Adrenal gland (tissue), 12 donors: ENCODE results near the gene NFATC4. TPM values are rescaled to one million over a fixed set of nuclear protein-coding genes. Genes with fewer than 3 reads are reported as not detected.
A peak's percentile ranks its signal among the peaks of the same experiment; 100 is the strongest.

Experiments used
- DNase-seq, 7 donors: peaks; one replicate each; pipeline ENCODE4 v3.0.0-alpha.2; 2019 to 2020
- H3K27ac ChIP-seq, 5 donors: fragments of 200-600 bp; sonication (generic) in 4 of 5; 1 replicate in 3 of 5; 2 replicates in 2 of 5; pipeline versions ENCODE4 v1.5.1 to v1.8.0; 2016 to 2020; ENCODE audit warnings: mild to moderate bottlenecking in 1 of 5
- H3K27me3 ChIP-seq: fragments of 200-600 bp; 2 replicates; pipeline ENCODE4 v1.8.0; 2021
- H3K36me3 ChIP-seq, 2 donors: fragments of 200-600 bp; replicated peaks in 1 of 2; 1 replicate in 1 of 2; 2 replicates in 1 of 2; pipeline versions ENCODE4 v1.5.1 to v1.8.0; 2018 to 2022
- H3K4me1 ChIP-seq, 2 donors: fragments of 200-600 bp; replicated peaks in 1 of 2; 1 replicate in 1 of 2; 2 replicates in 1 of 2; pipeline versions ENCODE4 v1.5.1 to v1.8.0; 2018 to 2021
- H3K4me3 ChIP-seq, 4 donors: fragments of 200-600 bp; sonication (generic) in 3 of 4; one replicate each; pipeline ENCODE4 v1.5.1; 2016 to 2018
- H3K9me3 ChIP-seq, 3 donors: fragments of 200-600 bp; sonication (generic) in 1 of 3; replicated peaks in 1 of 3; 1 replicate in 2 of 3; 2 replicates in 1 of 3; pipeline versions ENCODE4 v1.5.1 to v1.8.0; 2016 to 2021
- CTCF ChIP-seq, 6 experiments: fragments of 450-650 bp in 4 of 6; fragments of 200-600 bp in 2 of 6; sonication (generic) in 1 of 6; IDR thresholded peaks; 1 replicate in 5 of 6; 2 replicates in 1 of 6; pipeline versions ENCODE4 v1.5.1 to v1.8.0; 2016 to 2021; ENCODE audit warnings: antibody characterized with exemption in 6 of 6, mild to moderate bottlenecking in 2 of 6, moderate library complexity in 1 of 6
- POLR2A ChIP-seq, 2 donors: fragments of 450-650 bp; IDR thresholded peaks; one replicate each; pipeline ENCODE4 v1.6.1; 2017; ENCODE audit warnings: antibody characterized with exemption in 2 of 2, mild to moderate bottlenecking in 2 of 2, moderate library complexity in 1 of 2
- WGBS, 4 donors: extraction: QIAGEN DNeasy Blood & Tissue Kit in 2 of 4; methylation state at CpG; one replicate each; pipeline versions ENCODE4 v1.1.5 to v1.1.7; 2013 to 2017; 5-methylcytosine and 5-hydroxymethylcytosine counted together
- intact Hi-C, 2 donors: fragments of 100-400 bp; cut with DNase I; formaldehyde crosslinking; loops; one replicate each; pipeline versions ENCODE4 v1.14.1 to v1.15.0; 2022 to 2023
- polyA plus RNA-seq, 3 donors: library from polyadenylated mRNA; stranded (reverse); fragments of 200-250 nt in 2 of 3; fragments of 350-450 nt in 1 of 3; fragmentation: Illumina TruSeq in 1 of 3; extraction: RNeasy Lipid Tissue Mini Kit (QIAGEN cat#74804) in 1 of 3; gene quantifications; one replicate each; pipeline ENCODE4 v1.2.3, GENCODE V29; 2013 to 2014
- total RNA-seq, 9 donors: library from RNA; depleted of rRNA in 4 of 9; stranded (reverse); fragments of >200 nt in 4 of 9; fragments of 120-200 nt in 1 of 9; fragmentation: NEBNext Ultra II Directional in 1 of 9; extraction: Animal tissue kit (Norgen Biotek cat#: 25700) in 1 of 9; gene quantifications; one replicate each; pipeline versions ENCODE4 v1.1.0 to v1.2.4, GENCODE V29; 2013 to 2023
- donor health status: healthy with polysubstance abuse.
- donor health status: Bipolar disorder and iron deficiency.
- donor health status: DM: yes; HTN: yes; CAD: no.
- donor health status: DM: no; HTN: no; CAD: no.
- donor health status: DM: no; HTN: no; CAD: no.
- donor health status: DM: yes; HTN: yes; CAD: no.

Gene NFATC4
- total and polyA plus RNA-seq, 12 donors: 11.8 to 505 (median 59.8) TPM

- H3K4me3 ChIP-seq: no peak overlapping the region
- intact Hi-C loops: no loop called here
- 89 to 93% (median 90%) methylated on average over 8 of the region's 8 CpGs for WGBS, 4 donors
- no peak for DNase-seq
- no peak overlapping the region for H3K27ac ChIP-seq
- TF ChIP-seq POLR2A (IDR thresholded peaks at IDR 0.05) (no peak), CTCF (IDR thresholded peaks at IDR 0.05) (no peak)
- peaks cover 11% of the 10 kb centered on the region for H3K27me3 ChIP-seq
- peaks cover 0 to 18% of the 10 kb centered on the region in 2 donors for H3K4me1 ChIP-seq
- H3K9me3 ChIP-seq: no peaks in the 10 kb centered on the region
- H3K36me3 ChIP-seq: no peaks in the 10 kb centered on the region
Observed at GRCh38 chr14:24337824-24338175, 30.2 kb upstream of the NFATC4 start.

DNA sequence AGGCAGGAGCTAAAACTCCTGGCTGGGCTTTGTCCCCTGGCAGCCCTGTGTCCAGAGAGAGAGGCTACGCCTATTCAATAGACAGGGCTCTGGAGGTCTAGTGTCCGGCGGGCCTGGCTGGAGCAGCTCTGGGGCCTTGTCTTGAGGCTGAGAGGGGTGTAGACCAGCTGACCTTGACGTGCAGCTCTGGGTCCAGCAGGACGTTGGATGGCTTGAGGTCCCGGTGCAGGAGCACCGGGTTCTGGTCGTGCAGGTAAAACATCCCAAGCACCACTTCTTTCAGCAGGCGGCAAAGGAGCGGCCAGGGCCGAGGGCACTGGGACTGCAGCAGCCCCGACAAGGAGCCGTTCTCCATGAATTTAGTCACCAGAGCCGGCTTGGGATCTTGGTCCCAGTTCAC, 29.1 kb upstream of the NFATC4 start:
- H3K27ac ChIP-seq: no peak overlapping the region
- H3K4me1 ChIP-seq: peaks cover 0 to 10% of the 10 kb centered on the region in 2 donors
- H3K9me3 ChIP-seq: no peaks in the 10 kb centered on the region
- no peak for DNase-seq
- intact Hi-C loops: no loop called here
- WGBS, 4 donors: 82 to 88% (median 84%) methylated on average over 12 to 14 of the region's 14 CpGs; no CpG with 5 or more reads in 1 of the 4 donors
- H3K36me3 ChIP-seq: no peaks in the 10 kb centered on the region
- TF ChIP-seq POLR2A (IDR thresholded peaks at IDR 0.05): no peak
- TF ChIP-seq CTCF (IDR thresholded peaks at IDR 0.05): no peak
- H3K27me3 ChIP-seq: peaks cover 11% of the 10 kb centered on the region
- H3K4me3 ChIP-seq: peak overlapping the region in 1 of 4 donors; percentile 42

DNA sequence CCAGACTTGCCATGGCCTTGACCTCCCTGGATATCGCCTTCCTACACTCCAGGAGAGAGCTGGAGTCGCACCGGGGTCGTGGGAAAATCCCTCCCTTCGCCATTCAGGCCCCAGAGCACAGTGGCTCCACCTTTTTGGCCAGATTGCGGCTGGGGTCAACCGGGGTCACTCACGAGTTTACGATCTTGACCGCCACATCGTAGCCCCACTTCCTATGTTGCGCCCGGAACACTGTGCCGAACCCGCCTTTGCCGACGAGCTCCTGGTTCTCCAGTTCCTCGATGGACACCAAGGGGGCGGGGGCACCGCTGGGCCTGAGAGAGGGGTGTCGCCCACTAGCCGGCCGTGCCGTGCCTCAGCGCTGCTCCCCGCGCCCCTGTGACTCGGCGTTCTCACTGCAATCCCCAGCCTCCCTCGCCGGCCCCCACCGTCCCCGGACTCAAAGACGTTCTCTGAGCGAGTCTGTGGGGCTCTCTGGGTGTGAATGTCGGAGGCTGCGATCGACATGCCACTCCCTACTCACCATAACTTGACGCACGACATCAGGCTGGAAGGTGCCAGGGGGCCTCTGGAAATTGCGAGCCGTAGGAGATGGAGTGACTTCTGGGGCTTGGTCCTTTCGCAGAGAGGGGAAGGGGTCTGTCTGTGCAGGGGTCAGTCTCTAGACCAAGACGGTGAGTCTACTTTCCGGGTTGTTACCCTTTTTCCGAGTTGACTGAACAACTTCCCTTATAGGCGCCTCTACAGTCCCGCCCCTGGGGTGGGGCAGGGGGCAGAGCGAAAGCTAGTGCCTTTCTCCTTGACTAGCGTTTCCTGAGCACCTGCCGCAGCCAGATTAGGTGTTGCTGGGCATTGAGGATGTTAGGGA, 28.5 kb upstream of the NFATC4 start, which contains the start of gene RIPK3:
TSS of gene RIPK3 (minus strand) at position 708 of the 868 bp plus-strand sequence. CDS start at position 543, 165 bp downstream.
- H3K4me3 ChIP-seq: peak within 1 kb of the TSS in 1 of 4 donors; percentile 42
- H3K27me3 ChIP-seq: peaks cover 8% of the 10 kb centered on the region
- peaks cover 0 to 4% of the 10 kb centered on the region in 2 donors for H3K4me1 ChIP-seq
- intact Hi-C loops: no loop called here
- no peaks in the 10 kb centered on the region for H3K36me3 ChIP-seq
- H3K9me3 ChIP-seq: no peaks in the 10 kb centered on the region
- no peak for DNase-seq
- WGBS, 4 donors: 39 to 55% (median 41%) methylated on average over 17 to 51 of the region's 51 CpGs
- peak within 1 kb of the TSS in 1 of 5 donors; percentile 47 for H3K27ac ChIP-seq
- no peak for TF ChIP-seq CTCF (IDR thresholded peaks at IDR 0.05)
- TF ChIP-seq POLR2A (IDR thresholded peaks at IDR 0.05): no peak

GRCh38 chr14:24340606-24341005, 27.4 kb upstream of the NFATC4 start:
- no peak for DNase-seq
- WGBS, 4 donors: 75 to 100% (median 96%) methylated on average over 1 of the region's 1 CpG

More at GRCh38 chr14:24340606-24341005, 27.4 kb upstream of the NFATC4 start:
- Histone ChIP-seq H3K27ac (no peak overlapping the region), H3K4me3 (no peak overlapping the region), H3K36me3 (no peaks in the 10 kb centered on the region), H3K27me3 (no peaks in the 10 kb centered on the region), H3K4me1 (no peaks in the 10 kb centered on the region), H3K9me3 (no peaks in the 10 kb centered on the region)
- no peak for TF ChIP-seq CTCF (IDR thresholded peaks at IDR 0.05)
- no peak for TF ChIP-seq POLR2A (IDR thresholded peaks at IDR 0.05)
- intact Hi-C loops: no loop called here
